PC-9 (cell line): ENCODE data around the gene PIR. TPM values are rescaled to one million over a fixed set of nuclear protein-coding genes. Genes with fewer than 3 reads are reported as not detected.

ENCODE experiments used
- BruUV-seq: library from RNA; stranded (reverse); fragments of 400-500 nt; replicated peaks from 2 replicates; lab custom pipeline; 2021; lab: Mats Ljungman, UMichigan
- CTCF ChIA-PET: fragments of 300-600 bp; sonication (Branson Sonifier 250); formaldehyde crosslinking; loops from one replicate; lab custom pipeline; 2022; ENCODE audit warnings: antibody characterized with exemption; lab: Charles Lee
- POLR2A ChIA-PET: fragments of 300-600 bp; sonication (Branson Sonifier 250); formaldehyde crosslinking; loops from one replicate; lab custom pipeline; 2022; ENCODE audit warnings: antibody characterized with exemption; ENCODE audit not compliant: unreplicated experiment; lab: Charles Lee
- DNase-seq, 2 experiments: peaks; one replicate each; pipeline versions ENCODE4 v3.0.0 to v3.0.0-alpha.2; 2015 to 2022; ENCODE audit warnings: mixed read lengths in 1 of 2
- H2AFZ ChIP-seq: fragments of 200-600 bp; sonication (generic); 2 replicates; pipeline ENCODE4 v1.8.1; 2017; ENCODE audit warnings: antibody characterized with exemption
- H3F3A ChIP-seq: fragments of 200-600 bp; sonication (generic); 2 replicates; pipeline ENCODE4 v1.8.1; 2017; ENCODE audit warnings: antibody characterized with exemption, mild to moderate bottlenecking, low read depth; ENCODE audit not compliant: insufficient read depth
- H3K27ac ChIP-seq: fragments of 200-600 bp; sonication (generic); 2 replicates; pipeline ENCODE4 v1.6.1; 2016; ENCODE audit warnings: mixed run types
- H3K27me3 ChIP-seq: fragments of 200-600 bp; sonication (generic); 2 replicates; pipeline ENCODE4 v1.6.1; 2016; ENCODE audit warnings: low read depth, mixed run types; ENCODE audit not compliant: insufficient read depth
- H3K36me3 ChIP-seq: fragments of 200-600 bp; sonication (generic); 2 replicates; pipeline ENCODE4 v1.6.1; 2016; ENCODE audit warnings: low read depth, mixed run types
- H3K4me1 ChIP-seq: fragments of 200-600 bp; sonication (generic); replicated peaks from 2 replicates; pipeline ENCODE4 v1.6.1; 2016; ENCODE audit warnings: mixed run types; ENCODE audit not compliant: insufficient read depth
- H3K4me2 ChIP-seq: fragments of 200-600 bp; sonication (generic); 2 replicates; pipeline ENCODE4 v1.6.1; 2017; ENCODE audit warnings: mixed run types
- H3K4me3 ChIP-seq: fragments of 200-600 bp; sonication (generic); 2 replicates; pipeline ENCODE4 v1.6.1; 2016; ENCODE audit warnings: mixed run types
- H3K79me2 ChIP-seq: fragments of 200-600 bp; sonication (generic); 2 replicates; pipeline ENCODE4 v1.6.1; 2017; ENCODE audit warnings: low read depth, mixed run types
- H3K9me2 ChIP-seq: fragments of 200-600 bp; sonication (generic); 2 replicates; pipeline ENCODE4 v1.8.1; 2017; ENCODE audit warnings: mild to moderate bottlenecking; ENCODE audit not compliant: insufficient read depth
- H3K9me3 ChIP-seq: fragments of 200-600 bp; sonication (generic); 2 replicates; pipeline ENCODE4 v1.8.1; 2016; ENCODE audit warnings: low read depth; ENCODE audit not compliant: insufficient read depth
- H4K20me1 ChIP-seq: fragments of 200-600 bp; sonication (generic); 2 replicates; pipeline ENCODE4 v1.8.1; 2017; ENCODE audit not compliant: insufficient read depth
- CTCF ChIP-seq: fragments of 200-600 bp; sonication (generic); conservative IDR thresholded peaks from 2 replicates; pipeline ENCODE4 v1.6.1; 2017; ENCODE audit warnings: mixed run types, antibody characterized with exemption, mild to moderate bottlenecking, moderate library complexity
- EZH2 ChIP-seq: fragments of 200-600 bp; sonication (generic); IDR thresholded peaks from 2 replicates; pipeline ENCODE4 v1.8.0; 2017; ENCODE audit warnings: antibody characterized with exemption, low read depth
- intact Hi-C: fragments of 100-400 bp; cut with micrococcal nuclease; formaldehyde crosslinking; loops from one replicate; pipeline ENCODE4 v1.10.0; 2022; ENCODE audit not compliant: unreplicated experiment
- total RNA-seq: library from RNA; stranded (reverse); gene quantifications from 2 replicates; pipeline ENCODE4 v1.2.3, GENCODE V29; 2021

PIR gene
- total RNA-seq, 1 experiment from 2014 or later = 197 TPM

GRCh38 chrX:15441464-15441863 is 51.7 kb downstream of the PIR start:
- TF ChIP-seq CTCF (no peak), EZH2 (no peak)
- Histone ChIP-seq H4K20me1 (no peaks in the 10 kb centered on the region), H3K4me1 (no peaks in the 10 kb centered on the region), H3K4me3 (no peak overlapping the region), H3K36me3 (peaks cover 13% of the 10 kb centered on the region; the same call in 1 of the 2 replicates), H2AFZ (no peak overlapping the region), H3K9me2 (no peaks in the 10 kb centered on the region), H3K4me2 (no peak overlapping the region), H3K27ac (no peak overlapping the region), H3K79me2 (no peaks in the 10 kb centered on the region), H3K9me3 (no peaks in the 10 kb centered on the region), H3K27me3 (no peaks in the 10 kb centered on the region), H3F3A (no peaks in the 10 kb centered on the region)
- ChIA-PET POLR2A (no interaction called here), CTCF (no interaction called here)
- BruUV-seq = no TSS peak
- no peak for DNase-seq
- intact Hi-C loops = no loop called here

GRCh38 chrX:15438332-15438731 is 54.8 kb downstream of the PIR start:
- H3K79me2 ChIP-seq = no peaks in the 10 kb centered on the region; the same call in 1 of the 2 replicates
- no peak overlapping the region for H3K4me2 ChIP-seq
- H3K9me3 ChIP-seq = no peaks in the 10 kb centered on the region
- no peak overlapping the region for H2AFZ ChIP-seq
- ChIA-PET POLR2A (no interaction called here), CTCF (no interaction called here)
- BruUV-seq = no TSS peak
- H3K36me3 ChIP-seq = peaks cover 13% of the 10 kb centered on the region; the same call in 1 of the 2 replicates
- H3K27ac ChIP-seq = no peak overlapping the region
- H3K4me1 ChIP-seq = no peaks in the 10 kb centered on the region
- intact Hi-C loops = no loop called here
- TF ChIP-seq CTCF (no peak), EZH2 (no peak)
- no peak overlapping the region for H3K4me3 ChIP-seq
- no peaks in the 10 kb centered on the region for H3K27me3 ChIP-seq
- no peak for DNase-seq
- no peaks in the 10 kb centered on the region for H3F3A ChIP-seq
- H4K20me1 ChIP-seq = no peaks in the 10 kb centered on the region
- H3K9me2 ChIP-seq = no peaks in the 10 kb centered on the region

GRCh38 chrX:15437724-15438123 is 55.4 kb downstream of the PIR start:
- Histone ChIP-seq H3K79me2 (no peaks in the 10 kb centered on the region; the same call in 1 of the 2 replicates), H3K4me3 (no peak overlapping the region), H3F3A (no peaks in the 10 kb centered on the region), H3K4me2 (no peak overlapping the region), H2AFZ (no peak overlapping the region), H3K9me3 (no peaks in the 10 kb centered on the region), H3K4me1 (no peaks in the 10 kb centered on the region), H3K27me3 (no peaks in the 10 kb centered on the region), H3K9me2 (no peaks in the 10 kb centered on the region), H4K20me1 (no peaks in the 10 kb centered on the region), H3K36me3 (peaks cover 13% of the 10 kb centered on the region; the same call in 1 of the 2 replicates), H3K27ac (no peak overlapping the region)
- DNase-seq = no peak
- intact Hi-C loops = no loop called here
- POLR2A ChIA-PET = no interaction called here
- CTCF ChIA-PET = no interaction called here
- BruUV-seq = no TSS peak
- TF ChIP-seq EZH2 (no peak), CTCF (no peak)
